ENCODE data around the gene ROCK2.
"Not testable (repeated sequence)": the region's sequence is repeated elsewhere in the genome, so short reads cannot be mapped to it uniquely, and the experiment has no call there.

Gene ROCK2

DNA sequence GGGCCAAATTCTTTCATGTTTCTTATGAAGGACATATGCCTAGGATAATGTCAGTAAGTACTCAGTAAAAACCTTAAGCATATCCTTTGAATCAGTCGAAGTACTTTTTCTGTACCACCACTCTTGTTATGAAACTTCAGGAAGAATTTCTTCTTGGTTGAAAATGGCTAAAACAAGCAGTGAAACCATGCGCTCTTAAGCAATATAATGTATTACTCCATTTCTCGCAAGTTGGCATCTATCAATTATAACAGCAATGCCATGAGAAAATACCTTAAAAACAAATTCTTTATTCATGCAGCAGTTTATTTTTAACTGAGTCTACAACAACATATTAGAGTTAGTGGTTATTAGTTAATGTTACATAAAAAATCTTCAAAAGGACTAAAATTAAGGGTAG, 148.2 kb downstream of the ROCK2 start:
- in situ Hi-C loops (cut with MboI; ENCODE audit: low sequenced_read_pairs): no loop called here

- in situ Hi-C loops (cut with MboI; ENCODE audit: low sequenced_read_pairs): no loop called here
These were observed 156.7 kb downstream of the ROCK2 start for GRCh38 chr2:11187731-11188130.

- in situ Hi-C loops (cut with MboI; ENCODE audit: low sequenced_read_pairs): no loop called here
These were observed 157.3 kb downstream of the ROCK2 start for GRCh38 chr2:11187083-11187619.

GRCh38 chr2:11186145-11186544, 158.3 kb downstream of the ROCK2 start:
- in situ Hi-C loops (cut with MboI; ENCODE audit: low sequenced_read_pairs): no loop called here

DNA sequence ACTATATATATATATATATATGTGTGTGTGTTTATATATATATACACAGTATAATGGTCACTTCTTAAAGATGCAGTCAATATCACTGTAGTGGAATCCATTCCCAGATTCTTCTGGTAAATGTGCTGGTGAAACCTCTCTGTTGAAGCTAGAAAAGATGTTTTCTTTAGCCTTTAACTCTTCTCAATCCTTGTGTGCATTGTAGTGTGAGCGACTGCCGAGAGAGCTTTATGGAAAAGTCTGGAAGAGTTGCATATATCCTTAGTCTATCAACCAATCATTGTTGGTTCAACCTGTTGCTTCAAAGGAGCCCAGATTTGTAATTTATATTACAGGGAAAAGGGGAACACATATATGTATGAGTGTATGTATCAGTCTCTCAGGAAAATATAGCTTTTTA, 161.5 kb downstream of the ROCK2 start:
- in situ Hi-C loops (cut with MboI; ENCODE audit: low sequenced_read_pairs): no loop called here

DNA sequence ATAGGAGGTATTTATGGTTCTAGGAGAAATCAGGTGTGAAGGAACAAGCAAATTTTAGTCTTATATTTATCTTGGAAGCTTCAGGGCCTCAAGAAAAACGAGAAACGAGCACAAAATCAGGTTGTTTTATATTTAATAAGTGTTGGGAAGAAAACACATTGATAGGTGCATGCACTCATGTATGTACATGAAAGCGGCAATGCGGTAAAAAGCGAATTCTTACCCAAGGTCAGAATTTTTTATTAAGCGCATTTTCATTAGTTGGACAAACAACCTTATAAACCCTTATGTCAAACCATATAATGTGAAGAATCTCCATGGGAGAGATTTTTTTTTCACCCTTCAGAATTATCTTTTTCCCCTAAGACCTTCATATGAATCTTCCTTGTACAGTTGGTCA, 163.8 kb downstream of the ROCK2 start:
- in situ Hi-C loops (cut with MboI; ENCODE audit: low sequenced_read_pairs): no loop called here

DNA sequence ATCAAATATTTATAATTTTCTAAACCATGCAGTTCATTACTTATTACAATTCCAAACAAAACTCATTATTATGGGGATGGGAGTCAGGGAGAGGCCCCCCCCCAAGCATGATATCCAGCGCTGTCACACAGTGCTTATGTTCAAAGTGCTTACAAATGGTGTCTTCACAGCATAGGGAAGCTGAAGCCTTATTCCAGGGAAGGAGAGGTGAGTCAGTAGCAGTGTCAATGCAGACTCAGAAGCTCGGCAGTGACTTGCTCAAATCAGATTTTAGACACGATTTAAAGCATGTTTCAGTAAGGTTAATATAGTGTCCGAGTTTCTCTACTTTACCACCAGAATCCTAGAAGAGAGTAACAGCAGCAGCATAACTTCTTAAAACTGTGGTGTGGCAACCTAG, 164.5 kb downstream of the ROCK2 start:
- in situ Hi-C loops (cut with MboI; ENCODE audit: low sequenced_read_pairs): no loop called here

GRCh38 chr2:11179196-11179595, 165.2 kb downstream of the ROCK2 start:
- in situ Hi-C loops (cut with MboI; ENCODE audit: low sequenced_read_pairs): no loop called here

DNA sequence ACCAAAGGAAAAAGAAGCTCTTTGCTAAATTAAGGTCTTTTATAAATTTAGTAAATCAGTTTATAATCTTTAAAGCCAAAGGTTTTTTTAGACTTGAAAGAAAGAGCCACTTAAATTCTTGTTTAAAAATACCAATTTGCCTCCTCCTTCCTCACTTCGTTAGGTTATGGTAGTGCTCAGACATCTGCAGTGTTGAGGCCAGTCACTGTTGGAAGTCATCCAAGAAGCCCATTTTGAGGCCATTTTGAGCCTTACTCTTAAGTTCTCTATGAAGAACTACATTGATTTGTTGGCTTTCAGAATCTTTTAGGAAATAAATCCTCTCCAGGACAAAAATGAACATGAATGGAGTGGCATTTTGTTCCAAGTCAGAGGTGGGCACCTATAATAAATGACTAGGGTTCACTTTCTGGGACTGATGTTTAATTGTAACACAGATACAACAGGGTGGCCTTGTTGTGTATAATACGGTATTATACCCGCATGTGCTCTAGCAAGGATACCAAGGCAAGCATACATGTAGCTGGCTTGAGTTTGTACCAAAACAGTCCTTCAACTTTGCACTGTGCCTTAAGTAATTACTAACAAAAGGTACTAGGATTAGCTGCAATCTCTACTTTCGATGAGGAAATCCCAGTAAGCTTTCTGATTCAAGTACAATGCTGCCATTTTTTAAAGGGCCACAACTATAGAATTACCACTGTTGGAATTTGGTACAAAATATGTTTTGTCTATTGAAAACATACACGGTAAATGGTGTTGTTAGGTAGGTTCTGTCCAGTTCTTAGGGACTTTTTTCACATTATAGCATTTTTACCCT, 166.4 kb downstream of the ROCK2 start:
- in situ Hi-C loops (cut with MboI; ENCODE audit: low sequenced_read_pairs): no loop called here

DNA sequence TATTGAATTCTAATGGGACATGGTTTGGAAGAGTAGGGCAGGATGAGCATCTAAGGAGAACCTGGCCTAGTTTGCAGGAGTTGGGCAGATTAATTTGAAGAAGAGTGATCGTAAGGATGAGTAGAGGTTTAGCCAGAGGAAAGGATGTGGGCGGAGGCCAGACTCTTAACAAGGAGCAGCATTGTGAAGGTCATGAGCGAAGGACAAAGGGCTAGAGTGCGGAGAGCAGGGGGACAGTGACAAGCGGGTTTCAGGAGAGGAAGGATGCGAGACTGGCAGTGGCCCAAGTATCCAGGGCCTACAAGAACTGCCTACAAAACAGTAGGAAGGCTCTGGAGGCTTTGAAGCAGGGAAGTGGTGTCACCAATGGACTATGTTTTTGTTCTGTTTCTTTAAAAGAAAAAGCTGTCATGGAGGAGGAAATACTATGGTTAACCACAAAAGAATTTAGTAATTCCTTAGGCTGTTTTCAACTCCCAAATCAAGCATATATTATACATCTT, 169.1 kb downstream of the ROCK2 start:
- in situ Hi-C loops (cut with MboI; ENCODE audit: low sequenced_read_pairs): no loop called here

GRCh38 chr2:11174222-11174621, 170.2 kb downstream of the ROCK2 start:
- in situ Hi-C loops (cut with MboI; ENCODE audit: low sequenced_read_pairs): no loop called here

GRCh38 chr2:11169333-11169732, 175.1 kb downstream of the ROCK2 start:
- in situ Hi-C loops (cut with MboI; ENCODE audit: low sequenced_read_pairs): no loop called here

DNA sequence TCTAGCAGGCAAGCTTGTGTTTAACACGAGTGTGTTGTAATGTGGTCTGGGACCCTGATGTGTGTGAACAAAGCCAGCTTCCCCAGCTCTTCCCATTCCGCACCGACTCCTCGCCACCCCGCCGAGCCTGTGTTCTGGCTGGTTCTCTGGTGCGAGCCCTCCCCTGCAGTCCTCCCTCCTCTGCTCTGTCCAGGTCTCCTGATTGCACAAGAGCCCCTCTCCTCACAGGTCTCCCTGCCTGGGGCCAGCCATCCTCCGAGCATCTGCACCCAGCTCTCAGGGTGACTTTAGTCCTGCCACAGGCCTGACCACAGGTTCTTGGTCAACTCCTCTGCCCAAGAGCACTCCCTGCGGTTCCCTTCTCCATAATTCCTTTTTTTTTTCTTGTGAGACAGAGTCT, 175.9 kb downstream of the ROCK2 start:
- in situ Hi-C loops (cut with MboI; ENCODE audit: low sequenced_read_pairs): no loop called here

- in situ Hi-C loops (cut with MboI; ENCODE audit: low sequenced_read_pairs): no loop called here
These were observed 178.0 kb downstream of the ROCK2 start for GRCh38 chr2:11166476-11166875.

- in situ Hi-C loops (cut with MboI; ENCODE audit: low sequenced_read_pairs): not testable (repeated sequence)
These were observed 179.4 kb downstream of the ROCK2 start for GRCh38 chr2:11165046-11165445.

DNA sequence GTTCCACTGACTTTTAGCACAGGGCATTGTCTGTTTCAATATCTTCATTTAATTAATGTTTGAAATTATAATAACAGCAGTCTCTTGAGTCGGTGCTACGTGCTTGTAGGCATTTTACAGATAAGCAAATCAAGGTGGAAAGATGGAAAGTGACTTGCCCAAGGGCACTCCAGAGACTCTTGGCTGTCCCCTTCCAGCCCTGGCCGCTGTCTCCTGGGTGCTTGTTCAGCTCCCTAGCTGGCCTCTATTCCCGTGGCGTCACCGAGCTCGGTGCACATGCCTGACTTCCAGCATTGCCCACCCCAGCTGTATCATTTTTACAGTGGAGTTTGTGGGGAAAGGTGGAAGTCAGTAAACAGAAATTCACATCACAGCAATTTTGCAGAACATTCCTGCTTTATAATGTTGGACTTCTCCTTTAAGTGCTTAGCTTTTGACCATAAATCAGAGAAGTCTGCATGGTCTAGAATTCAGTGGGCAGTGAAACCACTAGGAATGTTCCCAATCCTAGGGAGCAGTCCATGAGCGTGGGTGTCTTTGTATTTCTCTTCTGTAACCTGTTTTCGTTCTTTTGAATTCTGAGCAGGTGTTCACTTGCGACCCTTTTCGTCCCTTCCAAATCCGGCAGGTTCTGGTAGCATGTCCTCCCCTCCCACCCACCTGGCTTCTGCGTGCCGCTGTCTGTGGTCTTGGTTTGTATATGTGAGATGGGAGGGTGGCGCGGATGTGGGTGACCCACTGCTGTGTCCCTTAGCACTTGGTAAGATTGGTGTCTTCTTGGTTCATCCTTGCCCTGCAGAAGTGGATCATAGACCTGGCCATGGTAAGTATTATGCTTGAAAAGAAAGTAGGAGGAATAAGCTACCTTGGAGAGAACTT, 180.8 kb downstream of the ROCK2 start:
- in situ Hi-C loops (cut with MboI; ENCODE audit: low sequenced_read_pairs): no loop called here

- in situ Hi-C loops (cut with MboI; ENCODE audit: low sequenced_read_pairs): no loop called here
These were observed 182.7 kb downstream of the ROCK2 start for GRCh38 chr2:11161747-11162146.

GRCh38 chr2:11160731-11161455, 183.5 kb downstream of the ROCK2 start:
- in situ Hi-C loops (cut with MboI; ENCODE audit: low sequenced_read_pairs): no loop called here

GRCh38 chr2:11160256-11160655, 184.2 kb downstream of the ROCK2 start:
- in situ Hi-C loops (cut with MboI; ENCODE audit: low sequenced_read_pairs): no loop called here

- in situ Hi-C loops (cut with MboI; ENCODE audit: low sequenced_read_pairs): no loop called here
These were observed 184.8 kb downstream of the ROCK2 start for GRCh38 chr2:11159574-11160170.
